Nephron progenitor cell (in vitro differentiated cells): Measurements from ENCODE around the gene MYOM1.
"Not testable (repeated sequence)": the region's sequence is repeated elsewhere in the genome, so short reads cannot be mapped to it uniquely, and the experiment has no call there.

Experiments used
- DNase-seq: peaks from one replicate; pipeline ENCODE4 v3.0.0; 2021
- H3K27ac Mint-ChIP-seq: 2 replicates; pipeline ENCODE4 v1.8.0; 2021; ENCODE audit warnings: mild to moderate bottlenecking, moderate library complexity, mixed read lengths
- H3K27me3 Mint-ChIP-seq: 2 replicates; pipeline ENCODE4 v1.8.0; 2021; ENCODE audit warnings: mild to moderate bottlenecking, low read depth, mixed read lengths; ENCODE audit not compliant: poor library complexity
- H3K36me3 Mint-ChIP-seq: 2 replicates; pipeline ENCODE4 v1.8.0; 2021; ENCODE audit warnings: low read depth, mixed read lengths
- H3K4me1 Mint-ChIP-seq: 2 replicates; pipeline ENCODE4 v1.8.0; 2021; ENCODE audit warnings: mixed read lengths
- H3K4me3 Mint-ChIP-seq: 2 replicates; pipeline ENCODE4 v1.8.0; 2021; ENCODE audit warnings: mild to moderate bottlenecking, moderate library complexity, mixed read lengths
- H3K9me3 Mint-ChIP-seq: 2 replicates; pipeline ENCODE4 v1.8.0; 2021; ENCODE audit warnings: mild to moderate bottlenecking, moderate library complexity, mixed read lengths
- TF ChIP-seq, protein P1 (sequence below): fragments of 200-600 bp; sonication (generic); IDR thresholded peaks from 2 replicates; pipeline ENCODE4 v1.5.0; 2021; ENCODE audit warnings: antibody characterized with exemption

MYOM1 gene

DNA sequence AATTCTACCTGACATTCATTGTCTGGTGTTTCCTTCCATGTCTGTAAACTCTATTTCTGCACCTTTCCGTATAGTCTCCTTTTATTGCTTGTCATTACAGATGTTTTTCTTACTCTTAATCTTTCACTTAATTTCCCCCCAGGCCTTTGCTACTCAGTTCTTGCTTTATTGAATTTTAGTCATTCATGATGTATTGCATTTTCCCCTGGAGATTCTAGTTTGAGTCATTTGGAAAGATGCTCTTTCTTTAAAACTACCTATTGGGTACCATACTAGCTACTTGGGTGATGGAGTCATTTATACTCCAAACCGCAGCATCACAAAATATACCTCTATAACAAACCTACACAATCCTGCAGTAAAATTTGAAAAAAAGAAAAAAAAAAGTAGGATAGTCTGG lies 179.6 kb downstream of the MYOM1 start:
- TF ChIP-seq, protein P1, sequence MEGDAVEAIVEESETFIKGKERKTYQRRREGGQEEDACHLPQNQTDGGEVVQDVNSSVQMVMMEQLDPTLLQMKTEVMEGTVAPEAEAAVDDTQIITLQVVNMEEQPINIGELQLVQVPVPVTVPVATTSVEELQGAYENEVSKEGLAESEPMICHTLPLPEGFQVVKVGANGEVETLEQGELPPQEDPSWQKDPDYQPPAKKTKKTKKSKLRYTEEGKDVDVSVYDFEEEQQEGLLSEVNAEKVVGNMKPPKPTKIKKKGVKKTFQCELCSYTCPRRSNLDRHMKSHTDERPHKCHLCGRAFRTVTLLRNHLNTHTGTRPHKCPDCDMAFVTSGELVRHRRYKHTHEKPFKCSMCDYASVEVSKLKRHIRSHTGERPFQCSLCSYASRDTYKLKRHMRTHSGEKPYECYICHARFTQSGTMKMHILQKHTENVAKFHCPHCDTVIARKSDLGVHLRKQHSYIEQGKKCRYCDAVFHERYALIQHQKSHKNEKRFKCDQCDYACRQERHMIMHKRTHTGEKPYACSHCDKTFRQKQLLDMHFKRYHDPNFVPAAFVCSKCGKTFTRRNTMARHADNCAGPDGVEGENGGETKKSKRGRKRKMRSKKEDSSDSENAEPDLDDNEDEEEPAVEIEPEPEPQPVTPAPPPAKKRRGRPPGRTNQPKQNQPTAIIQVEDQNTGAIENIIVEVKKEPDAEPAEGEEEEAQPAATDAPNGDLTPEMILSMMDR = no peak
- Mint-ChIP-seq H3K9me3 (no peaks in the 10 kb centered on the region), H3K4me1 (peaks cover 41% of the 10 kb centered on the region), H3K27ac (no peak overlapping the region), H3K27me3 (peaks cover 3% of the 10 kb centered on the region), H3K4me3 (no peak overlapping the region), H3K36me3 (no peaks in the 10 kb centered on the region)
- DNase-seq = no peak

DNA sequence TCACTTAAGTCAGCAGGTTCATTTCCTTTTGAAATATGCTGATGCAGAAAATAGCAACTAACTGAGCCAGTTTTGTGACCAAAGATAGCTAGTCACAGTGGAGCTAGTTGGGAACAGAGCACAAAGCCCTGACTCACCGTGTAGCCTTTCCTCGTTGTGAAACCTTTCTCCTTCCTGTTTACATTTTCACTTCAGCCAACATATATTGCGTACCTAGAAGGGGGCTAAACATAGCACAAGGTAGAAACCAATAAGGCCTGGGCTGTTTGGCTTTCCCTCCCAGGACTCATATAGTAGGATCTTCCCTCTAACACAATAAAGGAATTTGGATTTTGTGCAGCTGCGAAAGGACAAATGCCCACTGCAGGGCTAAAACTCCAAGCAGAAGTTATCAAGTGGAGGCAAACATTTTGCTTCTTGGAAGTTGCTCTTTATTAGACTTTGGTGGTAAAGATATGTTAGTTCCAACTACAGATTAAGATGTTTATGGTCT lies 182.3 kb downstream of the MYOM1 start:
- H3K4me3 Mint-ChIP-seq = no peak overlapping the region
- H3K4me1 Mint-ChIP-seq = peaks cover 36% of the 10 kb centered on the region
- no peak for DNase-seq
- TF ChIP-seq, protein P1 = no peak
- H3K36me3 Mint-ChIP-seq = no peaks in the 10 kb centered on the region
- no peaks in the 10 kb centered on the region for H3K9me3 Mint-ChIP-seq
- H3K27me3 Mint-ChIP-seq = peaks cover 3% of the 10 kb centered on the region
- peak overlapping the region; percentile 49 for H3K27ac Mint-ChIP-seq

DNA sequence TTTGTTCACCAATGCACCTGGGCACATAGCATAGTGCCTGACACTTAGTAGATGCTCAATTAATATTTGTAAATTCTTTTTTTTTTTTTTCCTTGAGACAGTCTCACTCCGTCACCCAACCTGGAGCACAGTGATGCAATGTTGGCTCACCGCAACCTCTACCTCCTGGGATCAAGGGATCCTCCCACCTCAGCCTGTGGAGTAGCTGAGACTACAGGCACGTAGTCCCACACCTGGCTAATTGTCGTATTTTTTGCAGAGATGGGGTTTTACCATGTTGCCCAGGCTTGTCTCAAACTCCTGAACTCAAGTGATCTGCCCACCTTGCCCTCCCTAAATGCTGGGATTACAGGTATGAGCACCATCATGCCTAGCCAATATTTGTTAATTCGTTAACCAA lies 183.7 kb downstream of the MYOM1 start:
- Mint-ChIP-seq H3K27me3 (no peaks in the 10 kb centered on the region), H3K36me3 (no peaks in the 10 kb centered on the region), H3K4me3 (no peak overlapping the region), H3K9me3 (no peaks in the 10 kb centered on the region), H3K4me1 (peaks cover 28% of the 10 kb centered on the region), H3K27ac (no peak overlapping the region)
- DNase-seq = no peak
- TF ChIP-seq, protein P1 = no peak

DNA sequence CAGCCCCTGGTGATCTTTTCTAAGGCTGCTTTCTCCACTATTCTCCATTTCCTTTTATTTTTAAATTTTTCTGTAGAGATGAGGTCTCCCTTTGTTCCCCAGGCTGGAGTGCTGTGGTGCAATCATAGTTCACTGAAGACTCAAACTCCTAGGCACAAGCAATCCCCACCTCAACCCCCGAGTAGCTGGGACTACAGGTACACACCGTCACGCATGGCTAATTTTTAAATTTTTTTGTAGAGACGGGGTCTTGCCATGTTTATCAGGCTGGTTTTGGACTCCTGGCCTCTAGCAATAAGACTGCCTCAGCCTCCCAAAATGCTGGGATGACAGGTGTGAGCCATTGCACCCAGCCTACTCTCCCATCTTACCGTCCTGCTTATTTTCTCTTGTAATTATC lies 184.1 kb downstream of the MYOM1 start:
- Mint-ChIP-seq H3K27me3 (no peaks in the 10 kb centered on the region), H3K36me3 (no peaks in the 10 kb centered on the region), H3K9me3 (no peaks in the 10 kb centered on the region), H3K27ac (no peak overlapping the region), H3K4me3 (no peak overlapping the region), H3K4me1 (peaks cover 29% of the 10 kb centered on the region)
- DNase-seq = no peak
- TF ChIP-seq, protein P1 = no peak

DNA sequence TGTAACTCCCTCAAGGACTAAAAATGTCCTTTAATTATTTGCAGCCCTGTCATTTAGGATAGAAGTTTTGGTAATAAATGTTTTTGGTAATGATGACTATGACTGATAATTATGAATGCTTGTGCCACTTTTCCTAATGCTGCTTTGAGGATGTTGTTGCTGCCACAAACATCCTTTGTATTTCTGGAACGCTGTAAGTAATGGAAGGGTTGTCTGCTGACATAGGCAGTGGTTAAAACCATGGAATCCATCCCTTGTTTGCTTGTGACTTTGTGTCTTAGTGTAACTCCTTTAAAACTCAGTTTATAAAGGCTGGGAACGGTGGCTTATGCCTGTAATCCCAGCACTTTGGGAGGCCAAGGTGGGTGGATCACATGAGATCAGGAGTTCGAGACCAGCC lies 187.0 kb downstream of the MYOM1 start:
- H3K4me1 Mint-ChIP-seq = peaks cover 44% of the 10 kb centered on the region
- no peak overlapping the region for H3K27ac Mint-ChIP-seq
- no peak for DNase-seq
- no peaks in the 10 kb centered on the region for H3K9me3 Mint-ChIP-seq
- H3K27me3 Mint-ChIP-seq = no peaks in the 10 kb centered on the region
- H3K4me3 Mint-ChIP-seq = no peak overlapping the region
- TF ChIP-seq, protein P1 = no peak
- no peaks in the 10 kb centered on the region for H3K36me3 Mint-ChIP-seq

DNA sequence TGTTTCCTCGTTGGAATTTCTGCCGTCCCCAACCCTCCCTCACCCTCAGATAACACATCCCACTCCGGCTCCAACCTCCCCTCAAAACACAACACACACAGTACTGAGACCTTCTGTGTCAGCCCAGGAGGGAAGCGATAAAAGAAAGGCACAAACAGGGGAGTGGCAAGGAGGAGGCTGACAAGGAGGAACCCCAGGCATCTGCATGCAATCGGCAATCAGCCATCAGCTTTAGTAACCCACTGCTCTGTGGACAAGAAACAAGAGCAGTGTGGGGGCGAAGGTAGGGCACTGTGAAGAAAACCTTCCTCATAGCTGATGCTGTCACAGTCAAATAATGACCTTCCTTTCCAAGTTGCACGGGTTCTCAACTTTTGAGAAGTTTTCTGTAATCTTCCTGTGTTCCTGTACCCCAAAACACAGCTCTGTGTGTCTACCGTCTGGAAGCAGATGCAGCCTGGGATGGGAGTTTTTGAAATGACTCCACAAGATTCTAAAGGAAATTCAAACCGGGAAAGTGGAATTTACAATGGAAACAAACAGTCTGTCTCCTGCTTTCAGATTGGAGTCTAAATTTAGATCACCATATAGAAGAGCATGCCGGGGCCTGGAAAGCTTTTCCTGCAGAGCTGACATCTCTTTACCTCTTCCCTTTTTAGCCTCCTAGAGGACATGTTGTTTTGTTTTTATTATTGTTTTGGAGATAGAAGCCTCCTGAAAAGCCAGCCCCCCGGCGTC lies 190.4 kb downstream of the MYOM1 start:
- no peak for DNase-seq
- TF ChIP-seq, protein P1 = no peak
- Mint-ChIP-seq H3K4me3 (no peak overlapping the region), H3K27ac (peak overlapping the region; percentile 82), H3K27me3 (no peaks in the 10 kb centered on the region), H3K36me3 (no peaks in the 10 kb centered on the region), H3K9me3 (no peaks in the 10 kb centered on the region), H3K4me1 (peaks cover 49% of the 10 kb centered on the region)

DNA sequence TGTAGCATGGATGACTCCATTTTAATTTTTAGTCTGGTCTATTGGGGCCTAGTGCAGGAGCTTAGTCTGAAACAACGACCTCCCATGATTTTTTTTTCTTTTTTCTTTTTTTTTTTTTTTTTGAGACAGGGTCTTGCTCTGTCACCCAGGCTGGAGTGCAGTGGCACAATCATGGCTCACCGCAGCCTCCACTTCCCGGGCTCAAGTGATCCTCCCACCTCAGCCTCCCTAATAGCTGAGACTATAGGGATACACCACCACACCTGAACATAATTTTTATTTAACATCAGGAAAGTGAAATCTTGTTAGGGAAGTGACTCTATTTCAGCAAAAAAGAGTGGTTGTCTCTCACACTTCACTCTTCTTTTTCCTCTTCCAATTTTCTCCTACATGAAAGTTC lies 191.7 kb downstream of the MYOM1 start:
- not testable (repeated sequence) for DNase-seq, H3K36me3 Mint-ChIP-seq, H3K9me3 Mint-ChIP-seq, H3K4me3 Mint-ChIP-seq, H3K27me3 Mint-ChIP-seq
- Mint-ChIP-seq H3K27ac (peak overlapping the region; percentile 65), H3K4me1 (peaks cover 49% of the 10 kb centered on the region)
